HCT116 (cell line): ENCODE data around the gene GP2. TPM values are rescaled to one million over a fixed set of nuclear protein-coding genes. Genes with fewer than 3 reads are reported as not detected.

Experiments used
- ATAC-seq: fragments of 200-7000 bp; cut with Tn5 transposase; 2 replicates; pipeline ENCODE4 v1.9.1; 2020; ENCODE audit warnings: mild to moderate bottlenecking, moderate library complexity
- BruUV-seq: library from RNA; stranded (reverse); fragments of 400-500 nt; replicated peaks from 2 replicates; lab custom pipeline; 2021; lab: Mats Ljungman, UMichigan
- CTCF ChIA-PET: fragments of 300-600 bp; sonication (Branson Sonifier 250); formaldehyde crosslinking; loops from one replicate; lab custom pipeline; 2021; ENCODE audit warnings: antibody characterized with exemption; lab: Charles Lee
- POLR2A ChIA-PET: fragments of 300-600, 350-600 bp; sonication (Branson Sonifier 250); formaldehyde crosslinking; loops from one replicate; lab custom pipeline; 2021; ENCODE audit warnings: antibody characterized with exemption; lab: Charles Lee
- RAD21 ChIA-PET, 2 experiments: fragments of 300-600 bp; sonication (Branson Sonifier 250); formaldehyde crosslinking; loops; one replicate each; lab custom pipeline; 2023; ENCODE audit warnings: low total read pairs in 2 of 2; ENCODE audit not compliant: uncharacterized antibody in 2 of 2, unreplicated experiment in 2 of 2, low non-redundant PET in 1 of 2; lab: Charles Lee
- DNase-seq: peaks from one replicate; pipeline ENCODE4 v3.0.0-alpha.2; 2010; ENCODE audit warnings: low read depth, low spot score
- H2AFZ ChIP-seq: fragments of 200-600 bp; shearing (Covaris generic), sonication (generic); 2 replicates; pipeline ENCODE4 v1.6.1; 2017; ENCODE audit warnings: low read depth, mixed run types, mixed read lengths, antibody characterized with exemption, low read length; ENCODE audit not compliant: poor library complexity, severe bottlenecking
- H3K27ac ChIP-seq: 2 replicates; pipeline ENCODE4 v1.5.1; 2012; ENCODE audit warnings: low read depth, low read length
- H3K27me3 ChIP-seq: fragments of 200-600 bp; sonication (generic); 2 replicates; pipeline ENCODE4 v1.6.1; 2016; ENCODE audit warnings: mixed run types, low read length, mixed read lengths; ENCODE audit not compliant: insufficient read depth
- H3K36me3 ChIP-seq, 2 experiments: fragments of 200-500 bp in 1 of 2; fragments of 200-600 bp in 1 of 2; sonication (Bioruptor generic) in 1 of 2; sonication (generic) in 1 of 2; 2 replicates each; pipeline versions ENCODE4 v1.5.1 to v1.6.1; 2014 to 2016; ENCODE audit warnings: low read length in 2 of 2, inconsistent platforms in 1 of 2, mixed read lengths in 1 of 2, mixed run types in 1 of 2; ENCODE audit not compliant: insufficient read depth in 2 of 2, control insufficient read depth in 1 of 2
- H3K4me1 ChIP-seq, 2 experiments: fragments of 200-600 bp in 1 of 2; sonication (generic) in 1 of 2; 2 replicates each; pipeline versions ENCODE4 v1.5.1 to v1.6.1; 2012 to 2017; ENCODE audit warnings: low read length in 2 of 2, inconsistent platforms in 1 of 2, mild to moderate bottlenecking in 1 of 2, mixed read lengths in 1 of 2, mixed run types in 1 of 2, moderate library complexity in 1 of 2; ENCODE audit not compliant: insufficient read depth in 2 of 2, control insufficient read depth in 1 of 2
- H3K4me2 ChIP-seq: fragments of 200-600 bp; sonication (generic); 2 replicates; pipeline ENCODE4 v1.6.1; 2017; ENCODE audit warnings: mixed run types, low read length, mixed read lengths
- H3K4me3 ChIP-seq, 2 experiments: fragments of 200-600 bp in 1 of 2; sonication (generic) in 1 of 2; replicated peaks in 1 of 2; 2 replicates each; pipeline ENCODE4 v1.5.1; 2011 to 2016; ENCODE audit warnings: low read length in 2 of 2, control low read depth in 1 of 2, low read depth in 1 of 2, mild to moderate bottlenecking in 1 of 2, mixed read lengths in 1 of 2, mixed run types in 1 of 2
- H3K79me2 ChIP-seq: fragments of 200-600 bp; sonication (generic); 2 replicates; pipeline ENCODE4 v1.6.1; 2017; ENCODE audit warnings: mild to moderate bottlenecking, mixed run types, low read length, moderate library complexity, mixed read lengths; ENCODE audit not compliant: insufficient read depth
- H3K9ac ChIP-seq: fragments of 200-600 bp; sonication (generic); 2 replicates; pipeline ENCODE4 v1.6.1; 2016; ENCODE audit warnings: low read length, mixed read lengths
- H3K9me2 ChIP-seq: fragments of 200-600 bp; sonication (generic), shearing (Covaris generic); 2 replicates; pipeline ENCODE4 v1.6.1; 2017; ENCODE audit warnings: mixed run types, mild to moderate bottlenecking, moderate library complexity; ENCODE audit not compliant: insufficient read depth
- H3K9me3 ChIP-seq, 2 experiments: fragments of 200-500 bp in 1 of 2; fragments of 200-600 bp in 1 of 2; sonication (Bioruptor generic) in 1 of 2; sonication (generic) in 1 of 2; 2 replicates each; pipeline ENCODE4 v1.6.1; 2014 to 2017; ENCODE audit warnings: low read length in 2 of 2, mixed read lengths in 2 of 2, inconsistent platforms in 1 of 2, low read depth in 1 of 2, mild to moderate bottlenecking in 1 of 2, mixed run types in 1 of 2, moderate library complexity in 1 of 2; ENCODE audit not compliant: control insufficient read depth in 1 of 2, insufficient read depth in 1 of 2
- H4K20me1 ChIP-seq: fragments of 200-600 bp; sonication (generic), shearing (Covaris generic); 2 replicates; pipeline ENCODE4 v1.6.1; 2017; ENCODE audit warnings: mixed run types, mild to moderate bottlenecking, moderate library complexity; ENCODE audit not compliant: insufficient read depth
- CEBPB ChIP-seq: IDR thresholded peaks from 2 replicates; pipeline ENCODE4 v1.6.1; 2012; ENCODE audit warnings: low read depth
- EGR1 ChIP-seq: IDR thresholded peaks from 2 replicates; pipeline ENCODE4 v1.6.1; 2012; ENCODE audit warnings: low read depth
- EZH2 ChIP-seq: fragments of 200-600 bp; sonication (generic); IDR thresholded peaks from 2 replicates; pipeline ENCODE4 v1.6.1; 2017; ENCODE audit warnings: antibody characterized with exemption, mixed run types
- FOSL1 ChIP-seq: IDR thresholded peaks from 2 replicates; pipeline ENCODE4 v1.6.1; 2012; ENCODE audit warnings: low read depth
- JUND ChIP-seq: IDR thresholded peaks from 2 replicates; pipeline ENCODE4 v1.6.1; 2012
- POLR2A ChIP-seq: IDR thresholded peaks from 2 replicates; pipeline ENCODE4 v1.7.0; 2011; ENCODE audit warnings: borderline replicate concordance; ENCODE audit not compliant: insufficient read depth, insufficient read length; ENCODE audit errors: extremely low read depth
- POLR2AphosphoS5 ChIP-seq: IDR thresholded peaks from 2 replicates; pipeline ENCODE4 v1.6.1; 2011; ENCODE audit warnings: mild to moderate bottlenecking, low read depth, low read length, moderate library complexity
- REST ChIP-seq: IDR thresholded peaks from 2 replicates; pipeline ENCODE4 v1.6.1; 2012; ENCODE audit warnings: low read depth
- SP1 ChIP-seq: IDR thresholded peaks from 2 replicates; pipeline ENCODE4 v1.6.1; 2012; ENCODE audit warnings: low read depth
- SRF ChIP-seq: IDR thresholded peaks from 2 replicates; pipeline ENCODE4 v1.6.1; 2012; ENCODE audit warnings: low read depth
- TCF7L2 ChIP-seq: IDR thresholded peaks from 2 replicates; pipeline ENCODE4 v1.7.0; 2011; ENCODE audit warnings: borderline replicate concordance, inconsistent platforms; ENCODE audit not compliant: insufficient read depth, insufficient read length; ENCODE audit errors: extremely low read depth
- ZBTB33 ChIP-seq: IDR thresholded peaks from 2 replicates; pipeline ENCODE4 v1.6.1; 2011; ENCODE audit warnings: mild to moderate bottlenecking, low read length, moderate library complexity; ENCODE audit not compliant: insufficient replicate concordance; ENCODE audit errors: extremely low read depth
- ZFX ChIP-seq: fragments of 450-650 bp; IDR thresholded peaks from 2 replicates; pipeline ENCODE4 v1.6.1; 2017
- intact Hi-C: fragments of 100-400 bp; cut with micrococcal nuclease; formaldehyde crosslinking; loops from 2 replicates; pipeline ENCODE4 v1.10.0; 2022
- total RNA-seq: library from RNA; stranded (reverse); gene quantifications from one replicate; pipeline ENCODE4 v1.2.1, GENCODE V29; 2021; ENCODE audit not compliant: unreplicated experiment

Gene GP2
- total RNA-seq, 1 experiment from 2014 or later, result 8.7 TPM

- Histone ChIP-seq H3K79me2 (no peaks in the 10 kb centered on the region), H3K27me3 (peaks cover 3% of the 10 kb centered on the region; the same call in 1 of the 2 replicates), H4K20me1 (no peaks in the 10 kb centered on the region), H2AFZ (no peak overlapping the region), H3K9me2 (no peaks in the 10 kb centered on the region), H3K27ac (no peak overlapping the region), H3K9ac (no peak overlapping the region), H3K4me1 (no peaks in the 10 kb centered on the region), H3K4me3 (no peak overlapping the region), H3K36me3 (no peaks in the 10 kb centered on the region), H3K9me3 (no peaks in the 10 kb centered on the region), H3K4me2 (no peak overlapping the region)
- POLR2A ChIA-PET, result no interaction called here
- BruUV-seq, result no TSS peak
- RAD21 ChIA-PET, result no interaction called here
- no peak for DNase-seq
- intact Hi-C loops, result no loop called here
- TF ChIP-seq REST, result peak; percentile 68
- no peak for TF ChIP-seq SP1
- CTCF ChIA-PET, result no interaction called here
- no peak for ATAC-seq
Observed at GRCh38 chr16:20271893-20272292, 55.4 kb downstream of the GP2 start.

GRCh38 chr16:20268409-20268808 lies 58.9 kb downstream of the GP2 start:
- peaks cover 8% of the 10 kb centered on the region; the same call in 1 of the 2 replicates for H3K27me3 ChIP-seq
- H3K4me3 ChIP-seq, result no peak overlapping the region
- no peak overlapping the region for H2AFZ ChIP-seq
- ChIA-PET CTCF (no interaction called here), POLR2A (no interaction called here), RAD21 (no interaction called here)
- intact Hi-C loops, result no loop called here
- H3K79me2 ChIP-seq, result no peaks in the 10 kb centered on the region
- H3K9ac ChIP-seq, result no peak overlapping the region
- no peak for ATAC-seq
- DNase-seq, result no peak
- H3K4me1 ChIP-seq, result no peaks in the 10 kb centered on the region
- no peaks in the 10 kb centered on the region for H3K36me3 ChIP-seq
- H3K27ac ChIP-seq, result no peak overlapping the region
- no peak overlapping the region for H3K4me2 ChIP-seq
- H3K9me3 ChIP-seq, result no peaks in the 10 kb centered on the region
- no peaks in the 10 kb centered on the region for H3K9me2 ChIP-seq
- no TSS peak for BruUV-seq
- H4K20me1 ChIP-seq, result no peaks in the 10 kb centered on the region; the same call in 1 of the 2 replicates
- TF ChIP-seq EZH2 (no peak), SRF (no peak), JUND (no peak), EGR1 (no peak), TCF7L2 (no peak), ZBTB33 (no peak), FOSL1 (no peak), SP1 (no peak), POLR2AphosphoS5 (no peak), CEBPB (no peak), ZFX (no peak), POLR2A (no peak)
